ENCODE data around the gene MYO18B.
"Not testable (repeated sequence)": the region's sequence is repeated elsewhere in the genome, so short reads cannot be mapped to it uniquely, and the experiment has no call there.

Gene MYO18B, protein sequence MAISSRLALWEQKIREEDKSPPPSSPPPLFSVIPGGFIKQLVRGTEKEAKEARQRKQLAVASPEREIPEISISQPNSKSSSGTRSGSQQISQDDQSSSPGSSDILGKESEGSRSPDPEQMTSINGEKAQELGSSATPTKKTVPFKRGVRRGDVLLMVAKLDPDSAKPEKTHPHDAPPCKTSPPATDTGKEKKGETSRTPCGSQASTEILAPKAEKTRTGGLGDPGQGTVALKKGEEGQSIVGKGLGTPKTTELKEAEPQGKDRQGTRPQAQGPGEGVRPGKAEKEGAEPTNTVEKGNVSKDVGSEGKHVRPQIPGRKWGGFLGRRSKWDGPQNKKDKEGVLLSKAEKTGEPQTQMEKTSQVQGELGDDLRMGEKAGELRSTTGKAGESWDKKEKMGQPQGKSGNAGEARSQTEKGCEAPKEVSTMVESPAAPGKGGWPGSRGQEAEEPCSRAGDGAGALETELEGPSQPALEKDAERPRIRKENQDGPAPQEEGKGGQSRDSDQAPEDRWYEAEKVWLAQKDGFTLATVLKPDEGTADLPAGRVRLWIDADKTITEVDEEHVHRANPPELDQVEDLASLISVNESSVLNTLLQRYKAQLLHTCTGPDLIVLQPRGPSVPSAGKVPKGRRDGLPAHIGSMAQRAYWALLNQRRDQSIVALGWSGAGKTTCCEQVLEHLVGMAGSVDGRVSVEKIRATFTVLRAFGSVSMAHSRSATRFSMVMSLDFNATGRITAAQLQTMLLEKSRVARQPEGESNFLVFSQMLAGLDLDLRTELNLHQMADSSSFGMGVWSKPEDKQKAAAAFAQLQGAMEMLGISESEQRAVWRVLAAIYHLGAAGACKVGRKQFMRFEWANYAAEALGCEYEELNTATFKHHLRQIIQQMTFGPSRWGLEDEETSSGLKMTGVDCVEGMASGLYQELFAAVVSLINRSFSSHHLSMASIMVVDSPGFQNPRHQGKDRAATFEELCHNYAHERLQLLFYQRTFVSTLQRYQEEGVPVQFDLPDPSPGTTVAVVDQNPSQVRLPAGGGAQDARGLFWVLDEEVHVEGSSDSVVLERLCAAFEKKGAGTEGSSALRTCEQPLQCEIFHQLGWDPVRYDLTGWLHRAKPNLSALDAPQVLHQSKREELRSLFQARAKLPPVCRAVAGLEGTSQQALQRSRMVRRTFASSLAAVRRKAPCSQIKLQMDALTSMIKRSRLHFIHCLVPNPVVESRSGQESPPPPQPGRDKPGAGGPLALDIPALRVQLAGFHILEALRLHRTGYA (N-terminal part only)

DNA sequence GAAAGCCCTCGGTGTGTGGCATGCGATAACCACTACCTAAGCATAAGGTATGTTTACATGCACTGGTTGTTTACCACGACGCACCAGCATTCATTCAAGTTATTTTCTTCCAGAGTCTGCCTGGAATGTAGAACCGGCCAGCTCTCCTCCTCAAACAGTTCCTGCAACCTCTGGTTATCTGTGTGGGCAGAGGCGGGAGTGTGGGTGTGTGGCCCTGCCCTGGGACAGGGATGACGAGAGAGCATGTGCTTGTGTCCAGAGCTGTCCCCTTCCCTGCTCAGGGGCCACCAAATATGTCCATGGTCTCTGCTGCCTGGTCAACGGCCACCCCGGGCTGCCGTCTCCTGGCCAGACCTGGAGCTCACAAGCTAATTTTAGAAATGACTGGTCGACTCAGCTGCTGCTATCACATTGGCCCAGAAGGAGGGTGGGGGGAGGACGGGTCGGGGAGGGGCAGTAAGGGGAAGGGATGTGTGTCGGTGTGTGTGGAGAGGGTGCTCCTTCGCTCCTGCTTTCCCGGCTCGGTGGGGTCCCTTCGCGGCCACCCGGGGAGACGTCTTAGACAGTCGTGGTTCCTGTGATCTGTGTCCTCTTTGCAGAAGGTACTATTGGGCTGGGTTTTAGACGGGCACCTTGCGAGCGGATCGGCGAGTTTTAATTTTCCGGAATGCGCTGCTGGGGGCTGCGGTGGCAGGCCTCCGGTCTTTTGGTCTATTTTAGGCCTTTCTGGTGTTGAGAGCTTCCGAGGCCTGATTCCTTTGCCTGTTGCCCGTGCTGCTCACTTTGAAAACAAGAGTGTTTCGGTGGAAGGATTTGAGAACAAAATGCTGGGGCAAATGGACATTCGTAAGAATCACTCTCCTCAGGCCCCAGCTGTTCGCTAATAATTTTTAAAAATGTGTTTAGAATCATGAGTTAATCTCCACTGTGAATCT lies at the start of gene MYO18B:
Gene MYO18B (plus strand): TSS at position 497 of the 935 bp plus-strand sequence. CDS start 18,905 bp downstream, outside the sequence.
- no peak for DNase-seq (ENCODE audit: low read depth)

DNA sequence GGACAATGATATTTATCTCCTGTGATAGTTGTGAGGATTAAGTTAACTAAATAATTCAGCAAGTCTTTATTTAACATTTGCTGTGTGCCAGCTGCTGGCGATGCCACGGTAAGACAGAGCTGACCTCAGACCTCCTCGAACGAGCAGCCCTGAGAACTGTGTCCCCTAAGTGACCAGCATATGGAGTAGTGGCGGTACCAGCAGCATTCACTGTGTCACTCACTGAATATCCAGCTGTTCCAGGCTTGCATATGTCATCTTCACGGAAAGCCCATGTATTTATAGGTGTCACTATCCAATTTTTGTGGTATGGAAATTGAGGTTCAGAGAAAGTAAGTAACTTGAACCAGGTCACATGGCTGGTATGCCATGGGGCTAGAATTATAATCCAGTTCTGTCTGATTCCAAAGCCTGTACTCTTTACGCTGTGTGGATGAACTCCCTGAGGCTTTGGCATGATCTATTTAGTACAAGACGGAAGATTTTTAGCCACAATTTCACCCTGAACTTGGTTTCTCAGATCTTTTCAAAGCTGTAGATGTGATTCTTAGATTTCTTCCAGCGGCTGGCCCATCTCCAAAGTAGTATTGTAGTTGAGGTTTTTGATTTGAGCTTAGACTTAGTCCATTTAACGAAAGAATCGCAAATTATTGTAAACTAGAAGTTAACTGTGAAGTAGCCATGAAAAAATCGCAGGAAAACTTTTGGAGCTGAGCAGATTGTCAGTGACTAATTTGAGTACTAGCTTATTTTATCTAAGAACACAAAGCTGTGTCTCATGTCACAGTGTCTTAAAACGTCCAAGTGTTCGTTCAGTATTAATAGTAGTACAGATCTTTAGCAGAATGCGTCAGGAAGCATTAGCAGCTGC lies 49.4 kb upstream of the MYO18B start:
- no peak for DNase-seq (ENCODE audit: low read depth)

DNA sequence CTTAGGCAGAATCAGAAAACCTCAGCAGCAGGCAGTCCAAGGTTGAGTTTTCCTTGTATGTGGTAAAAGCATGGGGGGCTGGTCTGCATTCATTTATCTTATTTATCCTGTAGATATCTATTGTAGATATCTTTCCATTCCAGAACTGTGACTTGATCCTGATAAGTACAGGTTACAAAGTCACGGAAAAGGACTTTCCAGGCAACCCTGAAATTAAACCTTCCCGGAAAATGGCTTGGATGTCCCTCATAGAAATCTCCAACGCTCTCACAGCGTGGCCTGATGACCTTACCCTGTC lies 48.8 kb upstream of the MYO18B start:
- DNase-seq (ENCODE audit: low read depth): no peak

DNA sequence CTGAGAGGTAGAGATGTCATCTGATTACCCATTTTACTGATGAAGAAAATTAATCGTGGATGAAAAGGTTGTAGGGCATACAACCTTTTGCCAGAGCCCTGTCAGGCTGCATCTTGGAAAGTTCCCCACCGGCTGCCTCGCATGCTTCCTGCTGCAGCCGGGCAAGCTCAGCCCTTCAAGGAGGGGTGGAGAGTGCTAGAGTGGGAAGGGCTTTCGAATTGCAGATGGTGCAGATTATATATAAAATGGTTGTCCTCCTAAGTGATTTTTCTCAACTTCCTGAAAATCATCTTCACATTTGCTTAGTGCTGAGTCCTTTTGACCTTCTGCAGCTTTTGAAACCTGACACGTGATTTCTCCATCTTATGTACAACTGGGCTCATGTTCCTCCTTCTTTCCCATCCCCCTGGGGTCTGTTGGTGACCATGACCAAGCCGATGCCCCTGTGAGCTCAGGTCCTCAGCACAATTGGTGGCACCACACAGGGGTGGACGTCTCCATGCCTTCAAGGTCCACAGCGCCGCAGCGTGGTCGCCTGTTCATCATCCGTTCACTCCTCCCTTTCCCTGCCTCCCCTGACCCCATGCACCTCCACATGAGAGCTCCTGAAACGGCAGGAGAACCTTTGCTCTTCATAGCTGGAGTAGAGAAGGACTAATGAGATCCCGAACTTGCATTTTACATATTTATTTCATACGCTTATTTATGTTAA lies 47.6 kb upstream of the MYO18B start:
- no peak for DNase-seq (ENCODE audit: low read depth)

DNA sequence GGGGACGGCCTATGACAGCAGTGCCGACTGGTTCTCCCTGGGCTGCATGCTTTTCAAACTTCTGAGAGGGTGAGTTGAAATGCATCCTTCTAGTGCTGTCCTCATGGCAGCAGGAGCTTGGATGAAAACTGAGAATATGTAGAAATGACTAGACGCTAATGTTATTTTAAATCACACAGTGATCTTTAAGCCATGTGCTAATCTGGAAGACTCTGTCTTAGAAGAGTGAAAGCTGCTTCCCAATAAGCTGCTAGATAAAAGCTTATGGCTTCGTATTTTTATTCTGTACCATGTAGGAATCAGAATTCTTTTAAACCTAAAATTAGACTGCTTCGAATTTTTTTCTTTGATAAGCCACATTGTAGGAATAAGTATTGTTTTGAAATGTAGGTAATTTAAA lies 46.8 kb upstream of the MYO18B start:
- no peak for DNase-seq (ENCODE audit: low read depth)

DNA sequence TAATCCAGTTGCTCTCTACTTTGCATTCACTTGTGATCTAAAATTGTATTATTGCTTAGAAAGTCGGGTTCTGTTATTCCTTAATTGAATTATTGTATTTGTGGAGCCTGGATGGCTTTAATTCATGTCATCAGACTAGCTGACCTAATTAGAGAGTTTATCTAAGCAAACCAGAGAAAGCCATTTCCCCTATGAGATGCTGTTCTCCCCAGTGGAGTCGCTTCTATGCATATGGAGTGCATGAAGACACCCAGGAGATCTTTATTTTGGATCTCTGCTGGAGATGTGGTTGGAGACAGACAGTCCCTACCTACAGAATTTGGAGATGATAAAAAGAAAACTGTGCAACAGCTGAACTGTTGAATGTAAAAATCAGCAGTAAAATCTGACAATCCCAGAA lies 45.2 kb upstream of the MYO18B start:
- no peak for DNase-seq (ENCODE audit: low read depth)

DNA sequence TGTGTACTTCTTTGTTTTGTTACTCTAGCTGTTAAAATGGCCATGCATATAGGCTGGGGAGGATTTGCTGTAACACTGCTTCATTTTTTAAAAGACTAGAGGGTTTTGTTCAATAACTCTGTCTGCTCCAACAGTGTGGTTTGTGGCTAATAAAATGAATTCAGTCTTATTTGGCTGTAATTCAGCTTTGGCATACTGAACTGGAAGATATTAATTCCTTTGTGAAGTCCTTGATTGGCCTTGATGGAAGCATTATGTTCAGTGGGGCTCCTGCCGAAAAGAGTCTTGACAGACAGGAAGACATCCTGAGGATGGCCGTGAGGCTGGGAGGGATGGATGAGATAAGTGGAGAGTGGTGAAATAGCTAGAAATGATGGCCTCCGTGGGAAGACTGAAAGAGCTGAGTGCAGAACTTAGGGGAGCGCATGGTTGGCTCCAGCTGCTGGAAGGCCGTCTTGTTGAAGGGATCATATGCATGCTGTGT lies 44.8 kb upstream of the MYO18B start:
- no peak for DNase-seq (ENCODE audit: low read depth)

DNA sequence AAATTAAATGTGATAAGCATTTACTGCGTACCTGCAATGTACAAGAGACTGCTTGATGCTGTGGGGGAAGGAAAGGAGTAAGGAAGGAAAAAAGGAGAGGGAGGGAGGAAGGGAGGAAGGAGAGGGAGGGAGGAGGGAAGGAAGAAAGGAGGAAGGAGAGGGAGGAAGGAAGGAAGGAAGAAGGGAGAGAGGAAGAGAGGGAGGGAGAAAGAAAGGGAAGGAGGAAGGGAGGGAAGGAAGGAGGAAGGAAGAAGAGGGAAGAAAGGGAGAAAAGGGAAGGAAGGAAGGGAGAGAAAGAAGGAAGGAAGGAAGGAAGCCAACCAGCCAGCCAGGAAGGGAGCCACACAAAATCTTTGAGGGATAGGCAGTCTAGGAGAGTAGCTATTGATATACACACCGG lies 44.0 kb upstream of the MYO18B start:
- DNase-seq (ENCODE audit: low read depth): no peak

DNA sequence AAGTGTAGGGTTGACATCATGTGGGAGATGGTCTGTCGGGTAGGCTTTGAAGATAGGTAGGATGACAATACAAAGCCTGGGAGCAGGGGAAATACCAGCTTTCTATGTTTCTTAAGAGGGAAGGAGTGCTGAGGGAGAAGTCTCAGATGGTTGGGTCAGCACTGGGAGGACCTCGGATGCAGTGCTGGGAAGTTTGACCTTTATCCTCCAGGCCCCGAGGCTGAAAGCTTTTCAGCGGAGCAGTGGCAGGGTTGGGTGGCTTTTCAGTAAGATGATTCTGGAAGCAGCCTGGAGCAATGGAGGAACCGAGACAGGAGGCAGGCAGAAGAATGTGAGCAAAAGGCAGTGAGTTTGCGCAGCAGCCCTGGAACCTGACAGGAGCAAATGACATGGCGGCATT lies 43.5 kb upstream of the MYO18B start:
- DNase-seq (ENCODE audit: low read depth): no peak

DNA sequence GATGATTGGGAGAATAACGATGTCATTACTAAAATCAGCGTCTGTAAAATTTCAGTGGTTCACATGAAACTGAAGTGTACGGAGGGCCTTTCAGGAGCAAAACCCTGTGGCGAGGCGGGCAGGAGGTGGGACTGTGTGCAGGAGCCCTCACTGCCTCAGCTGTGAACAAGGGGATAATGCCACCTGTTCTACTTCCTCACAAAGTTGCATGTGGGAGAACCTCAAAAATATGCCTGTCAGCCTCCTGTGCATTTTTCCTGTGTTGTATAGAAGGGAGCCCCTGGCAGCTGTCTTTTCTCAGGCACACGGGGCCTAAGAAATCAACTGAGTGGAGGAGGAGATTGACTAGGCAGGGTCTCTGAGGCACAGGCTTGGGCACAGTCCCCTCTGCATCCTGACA lies 43.0 kb upstream of the MYO18B start:
- DNase-seq (ENCODE audit: low read depth): no peak

DNA sequence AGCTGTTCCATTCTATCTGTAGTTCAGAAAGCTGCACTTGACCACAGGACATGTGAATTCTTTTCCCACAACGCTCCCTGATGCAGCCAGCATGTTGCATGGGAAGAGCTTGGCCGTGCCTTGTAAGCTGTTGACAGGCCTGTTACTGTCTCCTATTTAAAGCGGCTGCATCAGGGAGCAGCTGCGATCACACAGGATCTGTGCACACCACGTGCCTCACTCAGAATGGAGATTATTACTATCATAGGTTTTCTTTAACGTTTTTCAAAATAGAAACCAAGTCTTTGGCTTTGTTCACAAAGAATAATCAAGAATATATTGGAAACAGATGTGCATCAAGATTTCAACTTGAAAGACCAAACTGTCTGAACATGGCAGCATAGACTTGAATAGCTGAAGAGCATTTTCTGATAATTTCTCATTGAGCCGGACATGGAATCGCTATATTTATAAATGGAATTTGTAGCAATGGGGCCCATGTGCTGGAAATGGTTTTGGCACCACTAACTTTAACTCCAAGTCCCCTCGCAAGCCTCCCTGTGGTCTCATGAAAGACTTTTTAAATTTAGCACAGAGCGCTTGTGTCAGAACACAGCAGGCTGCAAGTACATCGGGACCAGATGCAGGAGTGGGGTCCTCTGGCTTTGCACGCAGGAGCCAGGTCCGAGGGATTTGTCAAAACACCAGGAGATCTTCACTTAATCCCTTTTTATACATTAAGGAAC lies 40.8 kb upstream of the MYO18B start:
- peak; percentile 62 for DNase-seq (ENCODE audit: low read depth)

DNA sequence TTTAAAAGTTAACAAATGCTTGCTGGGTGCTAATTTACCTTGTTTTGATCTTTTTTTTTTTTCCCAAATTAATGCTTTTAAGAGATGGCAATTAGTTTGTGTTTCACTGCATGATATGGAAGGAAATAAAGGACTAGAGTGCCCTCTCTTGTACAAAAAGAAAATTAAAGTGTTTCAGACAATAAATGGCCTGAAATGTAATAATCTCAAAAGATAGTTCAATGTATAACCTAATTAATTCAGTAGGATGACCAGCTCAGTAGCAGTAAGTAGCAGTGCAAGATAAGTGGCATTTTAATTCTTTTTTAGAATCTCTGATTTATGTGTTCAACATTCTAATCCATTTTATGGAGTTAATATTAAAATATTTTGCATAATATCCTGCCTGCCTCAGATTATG lies 39.9 kb upstream of the MYO18B start:
- peak; percentile 23 for DNase-seq (ENCODE audit: low read depth)

DNA sequence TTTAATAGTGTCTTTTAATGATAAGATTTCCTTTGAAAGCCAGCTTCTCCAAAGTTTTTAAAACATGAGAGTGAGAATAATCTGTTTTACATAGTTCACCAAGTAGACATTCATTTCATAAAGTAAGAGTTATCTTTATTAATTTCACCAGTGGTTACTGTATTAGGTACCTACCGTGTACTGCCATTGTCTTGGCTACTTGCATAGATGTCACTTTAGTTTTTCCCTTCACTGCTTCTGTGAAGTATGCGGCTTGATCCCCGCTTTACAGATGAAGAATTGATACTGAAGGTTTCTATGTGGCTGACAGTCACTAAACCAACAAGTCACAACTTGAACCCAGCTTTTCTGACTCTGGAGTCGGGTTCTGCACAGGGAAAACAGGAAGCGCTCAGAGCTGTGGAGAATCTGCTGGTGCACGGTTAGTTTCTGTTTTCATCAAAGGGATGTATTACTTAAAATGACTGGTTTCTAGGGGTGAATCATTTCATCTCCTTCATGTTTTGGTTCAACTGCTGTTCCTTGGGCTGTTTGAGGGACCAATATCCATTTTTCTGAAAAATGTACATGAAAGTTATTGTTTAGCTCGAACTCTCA lies 39.3 kb upstream of the MYO18B start:
- DNase-seq (ENCODE audit: low read depth): no peak

DNA sequence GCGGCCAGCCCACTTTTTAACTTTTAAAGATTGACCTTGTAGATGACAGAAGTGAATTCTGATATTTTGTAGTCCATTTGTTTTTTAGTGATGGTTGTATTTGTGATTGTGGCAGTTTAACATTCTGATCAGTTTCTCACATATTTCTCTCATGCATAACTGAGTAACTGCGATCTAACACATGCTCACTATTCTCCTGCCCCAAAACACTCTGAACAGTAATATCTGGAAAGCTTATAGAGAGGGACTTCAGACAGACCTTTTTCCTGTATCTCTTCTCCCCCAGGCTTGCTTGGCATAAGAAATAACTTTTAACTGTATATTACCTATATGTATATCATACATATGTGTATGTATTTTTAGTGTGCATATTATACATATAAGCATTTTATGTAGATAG lies 37.3 kb upstream of the MYO18B start:
- DNase-seq (ENCODE audit: low read depth): no peak

DNA sequence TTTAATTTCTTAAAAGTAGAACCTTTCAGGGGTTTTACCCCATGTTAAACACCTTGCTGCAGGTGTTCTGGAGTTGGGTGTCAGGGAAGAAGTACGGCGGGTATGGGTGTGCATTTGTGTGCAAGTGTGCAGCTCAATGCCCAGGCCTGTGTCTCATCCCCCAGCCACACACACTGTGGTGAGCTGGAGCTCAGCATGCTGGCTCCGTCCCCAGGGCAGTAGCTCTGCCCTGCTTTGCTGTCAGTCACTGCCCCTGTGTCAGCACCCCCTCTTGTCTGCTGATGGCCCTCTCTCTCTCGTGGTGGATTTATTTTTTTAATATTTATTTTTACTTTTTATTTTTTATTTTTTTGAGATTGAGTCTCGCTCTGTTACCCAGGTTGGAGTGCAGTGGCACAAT lies 35.8 kb upstream of the MYO18B start:
- no peak for DNase-seq (ENCODE audit: low read depth)

DNA sequence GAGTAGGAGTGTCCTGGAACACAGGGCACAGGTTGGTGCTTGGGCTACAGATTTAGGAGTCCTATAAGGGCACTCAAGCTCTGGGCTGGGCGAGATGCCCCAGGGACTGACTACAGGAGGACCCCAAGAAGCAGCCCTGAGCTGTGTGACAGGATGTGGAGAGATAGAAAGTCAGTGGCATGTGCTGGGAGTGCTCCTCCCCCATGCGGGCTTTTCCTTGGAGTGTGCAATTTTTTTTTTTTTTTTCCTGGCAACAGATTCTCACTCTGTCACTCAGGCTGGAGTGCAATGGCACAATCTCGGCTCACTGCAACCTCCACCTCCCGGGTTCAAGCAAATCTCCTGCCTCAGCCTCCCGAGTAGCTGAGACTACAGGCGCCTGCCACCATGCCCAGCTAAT lies 33.6 kb upstream of the MYO18B start:
- not testable (repeated sequence) for DNase-seq (ENCODE audit: low read depth)

DNA sequence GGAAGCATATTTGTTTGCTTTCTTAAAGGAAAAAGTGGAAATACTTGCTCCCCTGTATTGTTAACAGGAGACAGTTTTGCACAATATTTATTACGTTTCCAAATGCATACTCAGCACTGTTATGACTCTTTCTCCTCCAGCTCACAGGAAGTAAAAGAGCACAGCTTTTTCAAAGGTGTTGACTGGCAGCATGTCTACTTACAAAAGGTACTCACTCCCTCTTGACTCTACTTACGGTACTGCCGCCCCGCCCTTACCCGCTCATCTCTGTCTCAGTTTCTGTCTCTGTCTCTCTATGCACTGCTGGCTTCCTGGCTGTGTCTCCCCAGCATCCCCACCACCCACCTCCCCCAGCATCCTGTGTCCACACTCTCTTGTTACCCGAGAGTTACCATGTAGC lies 32.2 kb upstream of the MYO18B start:
- no peak for DNase-seq (ENCODE audit: low read depth)

DNA sequence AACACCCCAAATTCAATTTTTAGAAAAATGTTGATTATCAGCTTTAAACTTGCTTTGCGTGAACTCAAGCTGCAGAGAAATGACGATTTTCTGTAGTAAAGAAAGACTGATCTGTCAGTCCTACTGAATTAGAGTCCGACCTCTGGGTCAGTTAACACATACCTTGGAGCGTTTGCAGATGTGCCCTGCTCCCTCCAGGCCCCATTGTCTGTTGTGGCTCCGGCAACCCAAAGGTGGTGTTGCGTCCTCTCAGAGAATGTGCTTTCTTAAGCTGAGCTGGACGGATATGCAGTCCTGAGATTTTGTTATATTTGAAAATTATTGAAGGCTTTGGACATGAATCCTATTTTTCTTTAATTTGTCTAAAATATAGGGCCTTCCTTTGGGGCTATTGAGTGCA lies 31.5 kb upstream of the MYO18B start:
- no peak for DNase-seq (ENCODE audit: low read depth)

DNA sequence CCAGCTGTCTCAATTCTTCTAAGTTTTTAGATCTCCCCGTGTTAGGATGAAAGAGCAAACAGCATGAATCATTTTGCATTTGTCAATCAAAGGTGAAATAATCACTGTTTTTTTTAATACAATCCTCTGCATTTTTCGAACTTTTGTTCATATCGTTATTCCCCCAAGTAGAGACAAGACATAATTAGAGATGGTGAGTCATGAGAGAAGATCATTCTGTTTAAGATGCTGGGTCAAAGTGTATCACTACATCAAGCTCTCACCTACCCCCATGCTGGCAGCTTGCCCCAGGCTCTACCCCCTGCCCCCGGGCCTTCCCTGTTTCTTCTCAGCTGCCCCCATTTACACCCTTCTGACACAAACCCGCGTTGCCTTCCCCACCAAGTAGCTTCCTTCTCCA lies 30.5 kb upstream of the MYO18B start:
- no peak for DNase-seq (ENCODE audit: low read depth)

Data from fibroblast of gingiva (primary cell).